Sigmoid colon (tissue), 7 donors: Measurements from ENCODE around the gene RGS21. TPM values are rescaled to one million over a fixed set of nuclear protein-coding genes. Genes with fewer than 3 reads are reported as not detected.

ENCODE experiments used
- DNase-seq: peaks from one replicate; pipeline ENCODE4 v3.0.0-alpha.2; 2019
- H3K27ac ChIP-seq, 4 donors: fragments of 200-600 bp; sonication (generic); one replicate each; pipeline ENCODE4 v1.5.1; 2016 to 2019; ENCODE audit warnings: mild to moderate bottlenecking in 1 of 4
- H3K27me3 ChIP-seq, 3 donors: fragments of 200-600 bp; sonication (generic); one replicate each; pipeline ENCODE4 v1.5.1; 2019; ENCODE audit warnings: mild to moderate bottlenecking in 1 of 3
- H3K36me3 ChIP-seq, 4 donors: fragments of 200-600 bp; sonication (generic); one replicate each; pipeline ENCODE4 v1.5.1; 2016 to 2019
- H3K4me1 ChIP-seq, 4 donors: fragments of 200-600 bp; sonication (generic); one replicate each; pipeline ENCODE4 v1.5.1; 2017 to 2019
- H3K4me3 ChIP-seq, 4 donors: fragments of 200-600 bp; sonication (generic); one replicate each; pipeline ENCODE4 v1.5.1; 2017 to 2019; ENCODE audit warnings: mild to moderate bottlenecking in 2 of 4, moderate library complexity in 1 of 4
- H3K9me3 ChIP-seq, 4 donors: fragments of 200-600 bp in 3 of 4; sonication (generic) in 3 of 4; one replicate each; pipeline versions ENCODE4 v1.5.1 to v1.6.1; 2013 to 2019
- EP300 ChIP-seq, 4 donors: sonication (generic); formaldehyde crosslinking; IDR thresholded peaks; one replicate each; pipeline ENCODE4 v1.6.1; 2017; ENCODE audit warnings: antibody characterized with exemption in 4 of 4
- POLR2A ChIP-seq, 2 donors: fragments of 450-650 bp; IDR thresholded peaks; one replicate each; pipeline ENCODE4 v1.6.1; 2016; ENCODE audit warnings: antibody characterized with exemption in 2 of 2, mild to moderate bottlenecking in 2 of 2, moderate library complexity in 2 of 2
- POLR2AphosphoS5 ChIP-seq, 4 donors: sonication (generic); formaldehyde crosslinking; IDR thresholded peaks; one replicate each; pipeline ENCODE4 v1.6.1; 2017; ENCODE audit warnings: antibody characterized with exemption in 4 of 4
- whole genome bisulfite sequencing, 2 donors: extraction: QIAGEN DNeasy Blood & Tissue Kit; methylation state at CpG; one replicate each; pipeline ENCODE4 v1.1.7; 2013; 5-methylcytosine and 5-hydroxymethylcytosine counted together
- intact Hi-C: fragments of 100-400 bp; cut with DNase I; formaldehyde crosslinking; loops from one replicate; pipeline ENCODE4 v1.15.1; 2023
- polyA plus RNA-seq, 3 donors: library from polyadenylated mRNA; stranded (reverse); fragments of 200-250 nt; gene quantifications; one replicate each; pipeline ENCODE4 v1.2.3, GENCODE V29; 2013
- total RNA-seq, 4 donors: library from RNA; depleted of rRNA; stranded (reverse); fragments of >200 nt; gene quantifications; one replicate each; pipeline ENCODE4 v1.1.0, GENCODE V29; 2016
- TF ChIP-seq, protein P1 (sequence below), 4 experiments: fragments of 450-650 bp in 3 of 4; fragments of 200-600 bp in 1 of 4; IDR thresholded peaks; one replicate each; pipeline ENCODE4 v1.5.1; 2016 to 2019; ENCODE audit warnings: antibody characterized with exemption in 4 of 4, mild to moderate bottlenecking in 3 of 4, moderate library complexity in 2 of 4
- donor health status: healthy with polysubstance abuse.
- donor health status: Bipolar disorder and iron deficiency.
- donor health status: healthy.

RGS21 gene
- total and polyA plus RNA-seq, 7 donors = not detected

DNA sequence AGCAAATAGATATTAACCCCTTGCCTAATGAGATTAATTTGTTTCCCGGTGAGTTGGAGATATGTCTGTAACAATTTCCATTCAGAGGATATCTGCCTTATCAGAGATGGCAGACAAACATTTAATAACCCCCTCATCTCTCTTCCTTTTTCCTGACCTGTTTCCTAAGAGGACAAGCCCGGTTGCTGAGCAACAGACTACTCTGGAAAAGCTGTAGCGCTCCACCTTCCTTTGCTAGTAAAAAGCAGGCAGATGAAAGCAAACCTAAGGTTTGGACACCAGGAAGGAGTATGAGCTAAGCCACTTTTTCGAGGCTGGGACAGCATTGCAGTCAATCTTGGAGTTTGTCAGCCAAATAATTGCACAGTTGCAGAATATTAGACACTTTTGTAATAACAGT, 82.4 kb downstream of the RGS21 start:
- no peak for TF ChIP-seq POLR2AphosphoS5 (IDR thresholded peaks at IDR 0.05)
- no peak for TF ChIP-seq EP300 (IDR thresholded peaks at IDR 0.05)
- TF ChIP-seq, protein P1, sequence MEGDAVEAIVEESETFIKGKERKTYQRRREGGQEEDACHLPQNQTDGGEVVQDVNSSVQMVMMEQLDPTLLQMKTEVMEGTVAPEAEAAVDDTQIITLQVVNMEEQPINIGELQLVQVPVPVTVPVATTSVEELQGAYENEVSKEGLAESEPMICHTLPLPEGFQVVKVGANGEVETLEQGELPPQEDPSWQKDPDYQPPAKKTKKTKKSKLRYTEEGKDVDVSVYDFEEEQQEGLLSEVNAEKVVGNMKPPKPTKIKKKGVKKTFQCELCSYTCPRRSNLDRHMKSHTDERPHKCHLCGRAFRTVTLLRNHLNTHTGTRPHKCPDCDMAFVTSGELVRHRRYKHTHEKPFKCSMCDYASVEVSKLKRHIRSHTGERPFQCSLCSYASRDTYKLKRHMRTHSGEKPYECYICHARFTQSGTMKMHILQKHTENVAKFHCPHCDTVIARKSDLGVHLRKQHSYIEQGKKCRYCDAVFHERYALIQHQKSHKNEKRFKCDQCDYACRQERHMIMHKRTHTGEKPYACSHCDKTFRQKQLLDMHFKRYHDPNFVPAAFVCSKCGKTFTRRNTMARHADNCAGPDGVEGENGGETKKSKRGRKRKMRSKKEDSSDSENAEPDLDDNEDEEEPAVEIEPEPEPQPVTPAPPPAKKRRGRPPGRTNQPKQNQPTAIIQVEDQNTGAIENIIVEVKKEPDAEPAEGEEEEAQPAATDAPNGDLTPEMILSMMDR (IDR thresholded peaks at IDR 0.05) = no peak
- no peak for TF ChIP-seq POLR2A (IDR thresholded peaks at IDR 0.05)
- intact Hi-C loops = no loop called here
- Histone ChIP-seq H3K4me1 (peaks cover 0 to 8% (median 3%) of the 10 kb centered on the region in 4 donors), H3K4me3 (no peak overlapping the region), H3K27ac (no peak overlapping the region), H3K36me3 (no peaks in the 10 kb centered on the region), H3K9me3 (no peaks in the 10 kb centered on the region), H3K27me3 (no peaks in the 10 kb centered on the region)
- 23 to 56% methylated on average over 4 of the region's 4 CpGs for WGBS, 2 donors
- no peak for DNase-seq

DNA sequence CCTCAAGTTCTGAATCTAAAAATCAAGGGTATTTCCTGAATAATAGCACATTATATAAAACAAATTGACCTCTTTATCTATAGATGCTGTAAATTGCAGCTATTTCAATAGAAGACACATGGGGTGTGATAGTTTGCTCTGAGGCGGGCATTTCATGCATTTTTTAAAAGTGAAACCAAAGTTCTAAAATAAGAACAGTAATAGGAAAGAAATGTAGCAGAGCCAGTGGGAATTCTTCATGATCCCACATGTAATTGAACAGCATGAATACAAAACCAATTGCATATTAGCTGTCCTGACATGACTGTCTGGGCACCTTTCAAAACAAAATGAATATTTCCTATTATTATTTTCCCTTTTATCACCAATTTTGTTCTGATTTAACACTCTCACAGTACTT, 85.0 kb downstream of the RGS21 start:
- no peak for DNase-seq
- intact Hi-C loops = no loop called here
- H3K27ac ChIP-seq = no peak overlapping the region
- TF ChIP-seq, protein P1 (IDR thresholded peaks at IDR 0.05) = no peak
- TF ChIP-seq POLR2AphosphoS5 (IDR thresholded peaks at IDR 0.05) = no peak
- no peak for TF ChIP-seq POLR2A (IDR thresholded peaks at IDR 0.05)
- TF ChIP-seq EP300 (IDR thresholded peaks at IDR 0.05) = no peak
- peaks cover 0 to 8% (median 3%) of the 10 kb centered on the region in 4 donors for H3K4me1 ChIP-seq
- H3K9me3 ChIP-seq = no peaks in the 10 kb centered on the region
- WGBS, 2 donors = 7 to 49% methylated on average over 1 of the region's 1 CpG
- no peaks in the 10 kb centered on the region for H3K36me3 ChIP-seq
- no peak overlapping the region for H3K4me3 ChIP-seq
- H3K27me3 ChIP-seq = no peaks in the 10 kb centered on the region

- H3K27ac ChIP-seq = no peak overlapping the region
- H3K27me3 ChIP-seq = no peaks in the 10 kb centered on the region
- no peak for DNase-seq
- H3K36me3 ChIP-seq = no peaks in the 10 kb centered on the region
- no peak for TF ChIP-seq EP300 (IDR thresholded peaks at IDR 0.05)
- no peak for TF ChIP-seq POLR2AphosphoS5 (IDR thresholded peaks at IDR 0.05)
- TF ChIP-seq, protein P1 (IDR thresholded peaks at IDR 0.05) = no peak
- no peak for TF ChIP-seq POLR2A (IDR thresholded peaks at IDR 0.05)
- no peak overlapping the region for H3K4me3 ChIP-seq
- no peaks in the 10 kb centered on the region for H3K9me3 ChIP-seq
- intact Hi-C loops = no loop called here
- H3K4me1 ChIP-seq = peaks cover 0 to 8% (median 3%) of the 10 kb centered on the region in 4 donors
Observed at GRCh38 chr1:192402571-192402970, 85.8 kb downstream of the RGS21 start.

- intact Hi-C loops = no loop called here
- peaks cover 0 to 2% (median under 1%) of the 10 kb centered on the region in 4 donors for H3K4me1 ChIP-seq
- no peaks in the 10 kb centered on the region for H3K27me3 ChIP-seq
- no peak for DNase-seq
- no peak overlapping the region for H3K27ac ChIP-seq
- TF ChIP-seq POLR2AphosphoS5 (IDR thresholded peaks at IDR 0.05) (no peak), EP300 (IDR thresholded peaks at IDR 0.05) (no peak), POLR2A (IDR thresholded peaks at IDR 0.05) (no peak)
- TF ChIP-seq, protein P1 (IDR thresholded peaks at IDR 0.05) = no peak
- no peaks in the 10 kb centered on the region for H3K36me3 ChIP-seq
- no peak overlapping the region for H3K4me3 ChIP-seq
- no peaks in the 10 kb centered on the region for H3K9me3 ChIP-seq
- WGBS, 2 donors = 44 to 51% methylated on average over 3 of the region's 3 CpGs
Observed at GRCh38 chr1:192407206-192407605, 90.4 kb downstream of the RGS21 start.

Other genes starting within 250 kb of the RGS21 start
- gene RGS18, start 158.5 kb upstream of the RGS21 start, total RNA-seq = 1 to 10 TPM; 1.8 to 4.3 (median 3.5) TPM
- gene RGS18, start 158.5 kb upstream of the RGS21 start, polyA plus RNA-seq = 1 to 10 TPM; 1.8 to 5.1 (median 2.4) TPM